ENCODE data around the gene PEX3.

GRCh38 chr6:143490244-143490643 lies 39.6 kb downstream of the PEX3 start:
- no peak for TF ChIP-seq POLR2A (IDR thresholded peaks at IDR 0.05)
- TF ChIP-seq CTCF (IDR thresholded peaks at IDR 0.05) = no peak
